H1 (cell line): ENCODE data around the gene HTR3E. TPM values are rescaled to one million over a fixed set of nuclear protein-coding genes. Genes with fewer than 3 reads are reported as not detected.

Experiments used
- CTCF ChIA-PET: fragments of 300-600 bp; sonication (Branson Sonifier 250); formaldehyde crosslinking; loops from one replicate; lab custom pipeline; 2021; ENCODE audit not compliant: partially characterized antibody; lab: Charles Lee
- POLR2A ChIA-PET: fragments of 300-600 bp; sonication (Branson Sonifier 250); formaldehyde crosslinking; loops from one replicate; lab custom pipeline; 2021; ENCODE audit warnings: inconsistent platforms; ENCODE audit not compliant: partially characterized antibody; lab: Charles Lee
- DNase-seq, 2 experiments: peaks; one replicate each; pipeline versions ENCODE4 v3.0.0 to v3.0.0-alpha.2; 2010 to 2022; ENCODE audit warnings: low spot score in 2 of 2, low read depth in 1 of 2, mixed read lengths in 1 of 2
- FAIRE-seq: peaks from 2 replicates; lab custom pipeline; 2011; peaks lifted over from hg19 to GRCh38; lab: Jason Lieb, UNC
- H2AFZ ChIP-seq: 2 replicates; pipeline ENCODE4 v1.8.1; 2012; ENCODE audit warnings: low read length, inconsistent platforms
- H2AK5ac ChIP-seq: 2 replicates; pipeline ENCODE4 v1.6.1; 2013; ENCODE audit warnings: low read depth, low read length
- H2BK120ac ChIP-seq: replicated peaks from 2 replicates; pipeline ENCODE3; 2013; ENCODE audit warnings: low read depth, low read length, inconsistent platforms
- H2BK12ac ChIP-seq: 2 replicates; pipeline ENCODE4 v1.6.1; 2013; ENCODE audit warnings: low read depth, low read length
- H2BK15ac ChIP-seq: 2 replicates; pipeline ENCODE4 v1.6.1; 2013; ENCODE audit warnings: low read length
- H2BK20ac ChIP-seq: 2 replicates; pipeline ENCODE4 v1.6.1; 2013; ENCODE audit warnings: low read length
- H2BK5ac ChIP-seq: 2 replicates; pipeline ENCODE4 v1.6.1; 2013; ENCODE audit warnings: low read depth, low read length
- H3K14ac ChIP-seq: 2 replicates; pipeline ENCODE4 v1.6.1; 2013; ENCODE audit warnings: inconsistent platforms; ENCODE audit not compliant: insufficient read length
- H3K18ac ChIP-seq: 2 replicates; pipeline ENCODE4 v1.6.1; 2013; ENCODE audit warnings: low read length; ENCODE audit errors: extremely low read depth
- H3K23ac ChIP-seq: 2 replicates; pipeline ENCODE4 v1.6.1; 2013; ENCODE audit warnings: inconsistent platforms; ENCODE audit not compliant: insufficient read length
- H3K23me2 ChIP-seq: 2 replicates; pipeline ENCODE4 v1.6.1; 2013; ENCODE audit warnings: low read depth, low read length
- H3K27ac ChIP-seq: 2 replicates; pipeline ENCODE4 v1.6.1; 2011; ENCODE audit warnings: low read depth, low read length, inconsistent platforms
- H3K27me3 ChIP-seq, 4 experiments: replicated peaks in 1 of 4; 1 replicate in 1 of 4; 2 replicates in 3 of 4; pipeline versions ENCODE4 v1.6.1 to v1.8.1; 2011 to 2013; ENCODE audit warnings: low read length in 3 of 4, mild to moderate bottlenecking in 3 of 4, inconsistent platforms in 2 of 4, mixed read lengths in 2 of 4, moderate library complexity in 1 of 4; ENCODE audit not compliant: control insufficient read depth in 3 of 4, insufficient read depth in 3 of 4; ENCODE audit errors: extremely low read depth in 1 of 4
- H3K36me3 ChIP-seq, 4 experiments: 2 replicates each; pipeline versions ENCODE4 v1.6.1 to v1.8.1; 2011 to 2013; ENCODE audit warnings: mild to moderate bottlenecking in 4 of 4, low read length in 3 of 4, moderate library complexity in 2 of 4, control low read depth in 1 of 4, inconsistent platforms in 1 of 4; ENCODE audit not compliant: insufficient read depth in 4 of 4, control insufficient read depth in 2 of 4
- H3K4ac ChIP-seq: replicated peaks from 2 replicates; pipeline ENCODE3; 2013; ENCODE audit warnings: low read length, low read depth, mixed read lengths, inconsistent platforms; ENCODE audit not compliant: insufficient read length
- H3K4me1 ChIP-seq, 4 experiments: replicated peaks in 1 of 4; 1 replicate in 1 of 4; 2 replicates in 3 of 4; pipeline versions ENCODE4 v1.6.1 to v1.8.1; 2011 to 2013; ENCODE audit warnings: low read length in 3 of 4, inconsistent platforms in 2 of 4, mixed read lengths in 1 of 4; ENCODE audit not compliant: insufficient read depth in 4 of 4, control insufficient read depth in 3 of 4
- H3K4me2 ChIP-seq, 2 experiments: 2 replicates each; pipeline versions ENCODE4 v1.6.1 to v1.8.1; 2011 to 2013; ENCODE audit warnings: low read depth in 2 of 2, low read length in 2 of 2, control low read depth in 1 of 2, inconsistent platforms in 1 of 2, mild to moderate bottlenecking in 1 of 2; ENCODE audit not compliant: insufficient read depth in 1 of 2
- H3K4me3 ChIP-seq, 4 experiments: fragments of 200-600, 300-600 bp in 1 of 4; sonication (generic), shearing (Covaris generic), sonication (Bioruptor Twin) in 1 of 4; 2 replicates each; pipeline versions ENCODE4 v1.5.1 to v1.8.1; 2011 to 2016; ENCODE audit warnings: low read length in 4 of 4, low read depth in 3 of 4, control low read depth in 2 of 4, inconsistent platforms in 2 of 4, mild to moderate bottlenecking in 2 of 4, mixed read lengths in 1 of 4, moderate library complexity in 1 of 4; ENCODE audit not compliant: insufficient read depth in 2 of 4; ENCODE audit errors: extremely low read depth in 1 of 4
- H3K56ac ChIP-seq: replicated peaks from 2 replicates; pipeline ENCODE3; 2013; ENCODE audit warnings: low read depth, mild to moderate bottlenecking, mixed read lengths, low read length, inconsistent platforms; ENCODE audit not compliant: insufficient read length
- H3K79me1 ChIP-seq: 2 replicates; pipeline ENCODE4 v1.6.1; 2013; ENCODE audit warnings: low read depth, low read length, control low read depth
- H3K79me2 ChIP-seq, 2 experiments: 2 replicates each; pipeline versions ENCODE4 v1.6.1 to v1.8.1; 2012 to 2013; ENCODE audit warnings: low read length in 2 of 2, mild to moderate bottlenecking in 2 of 2, inconsistent platforms in 1 of 2; ENCODE audit not compliant: insufficient read depth in 2 of 2, control insufficient read depth in 1 of 2
- H3K9ac ChIP-seq, 4 experiments: replicated peaks in 1 of 4; 1 replicate in 1 of 4; 2 replicates in 3 of 4; pipeline versions ENCODE4 v1.6.1 to v1.8.1; 2011 to 2013; ENCODE audit warnings: low read depth in 3 of 4, low read length in 3 of 4, control low read depth in 2 of 4, mild to moderate bottlenecking in 2 of 4, moderate library complexity in 2 of 4, inconsistent platforms in 1 of 4; ENCODE audit errors: extremely low read depth in 1 of 4
- H3K9me3 ChIP-seq, 2 experiments: 2 replicates each; pipeline versions ENCODE4 v1.6.1 to v1.8.1; 2012 to 2013; ENCODE audit warnings: mild to moderate bottlenecking in 2 of 2, moderate library complexity in 2 of 2, control low read depth in 1 of 2, inconsistent platforms in 1 of 2, low read depth in 1 of 2, low read length in 1 of 2, mixed read lengths in 1 of 2; ENCODE audit not compliant: insufficient read depth in 2 of 2
- H4K20me1 ChIP-seq, 2 experiments: replicated peaks in 1 of 2; 2 replicates each; pipeline versions ENCODE3 to v1.8.1; 2011 to 2013; ENCODE audit warnings: inconsistent platforms in 2 of 2, low read length in 2 of 2, mild to moderate bottlenecking in 1 of 2; ENCODE audit not compliant: insufficient read depth in 2 of 2, control insufficient read depth in 1 of 2
- H4K5ac ChIP-seq: 2 replicates; pipeline ENCODE4 v1.6.1; 2013; ENCODE audit warnings: low read length, low read depth, mixed read lengths, inconsistent platforms; ENCODE audit not compliant: insufficient read length
- H4K8ac ChIP-seq: 2 replicates; pipeline ENCODE4 v1.8.0; 2013; ENCODE audit warnings: mild to moderate bottlenecking, moderate library complexity, low read length, inconsistent platforms; ENCODE audit not compliant: insufficient read depth; ENCODE audit errors: extremely low read depth
- H4K91ac ChIP-seq: replicated peaks from 2 replicates; pipeline ENCODE3; 2013; ENCODE audit warnings: low read length, mixed read lengths, inconsistent platforms; ENCODE audit not compliant: insufficient read length
- BACH1 ChIP-seq: IDR thresholded peaks from 2 replicates; pipeline ENCODE4 v1.6.1; 2012; ENCODE audit warnings: low read length, improper control_type of control experiment
- CEBPB ChIP-seq: IDR thresholded peaks from 2 replicates; pipeline ENCODE4 v1.6.1; 2012; ENCODE audit warnings: low read depth, low read length
- CHD1 ChIP-seq: IDR thresholded peaks from 2 replicates; pipeline ENCODE4 v1.6.1; 2012; ENCODE audit warnings: low read depth, low read length, improper control_type of control experiment
- E2F6 ChIP-seq: IDR thresholded peaks from 2 replicates; pipeline ENCODE4 v1.6.1; 2012; ENCODE audit warnings: inconsistent platforms
- EP300 ChIP-seq, 2 experiments: IDR thresholded peaks; 1 replicate in 1 of 2; 2 replicates in 1 of 2; pipeline ENCODE4 v1.6.1; 2011 to 2012; ENCODE audit warnings: low read depth in 2 of 2, low read length in 2 of 2, mild to moderate bottlenecking in 2 of 2, borderline replicate concordance in 1 of 2, inconsistent platforms in 1 of 2, moderate library complexity in 1 of 2
- GTF2F1 ChIP-seq: IDR thresholded peaks from 2 replicates; pipeline ENCODE4 v1.6.1; 2012; ENCODE audit warnings: low read depth, low read length, improper control_type of control experiment, borderline replicate concordance
- JUN ChIP-seq: IDR thresholded peaks from 2 replicates; pipeline ENCODE4 v1.6.1; 2011; ENCODE audit warnings: low read depth, mild to moderate bottlenecking, improper control_type of control experiment, low read length
- JUND ChIP-seq: IDR thresholded peaks from 2 replicates; pipeline ENCODE4 v1.6.1; 2011; ENCODE audit warnings: mild to moderate bottlenecking, improper control_type of control experiment, low read length
- KDM5A ChIP-seq: fragments of 200-600 bp; IDR thresholded peaks from 2 replicates; pipeline ENCODE4 v1.7.1; 2012; ENCODE audit warnings: mild to moderate bottlenecking, low read length, inconsistent platforms, mixed read lengths
- NANOG ChIP-seq: IDR thresholded peaks from 2 replicates; pipeline ENCODE4 v1.6.1; 2011; ENCODE audit warnings: low read length, low read depth, mild to moderate bottlenecking, inconsistent platforms; ENCODE audit not compliant: insufficient read depth, poor library complexity, severe bottlenecking
- POLR2A ChIP-seq, 2 experiments: IDR thresholded peaks; 1 replicate in 1 of 2; 2 replicates in 1 of 2; pipeline ENCODE4 v1.6.1; 2011; ENCODE audit warnings: low read depth in 2 of 2, low read length in 2 of 2, mild to moderate bottlenecking in 2 of 2; ENCODE audit errors: control extremely low read depth in 1 of 2
- SIN3A ChIP-seq, 2 experiments: IDR thresholded peaks in 1 of 2; conservative IDR thresholded peaks in 1 of 2; 2 replicates each; pipeline ENCODE4 v1.6.1; 2011 to 2012; ENCODE audit warnings: low read length in 2 of 2, improper control_type of control experiment in 1 of 2, low read depth in 1 of 2, mild to moderate bottlenecking in 1 of 2
- TAF7 ChIP-seq: optimal IDR thresholded peaks from 2 replicates; pipeline ENCODE3; 2011; ENCODE audit warnings: low read depth, mild to moderate bottlenecking, inconsistent platforms, low read length, moderate library complexity, borderline replicate concordance
- YY1 ChIP-seq: IDR thresholded peaks from 2 replicates; pipeline ENCODE4 v1.6.1; 2011; ENCODE audit warnings: low read depth, mild to moderate bottlenecking, low read length
- WGBS, 2 experiments: shearing (Covaris generic) in 1 of 2; methylation state at CpG; one replicate each; pipeline versions ENCODE4 v1.1.6 to v1.1.7; 2013 to 2015; ENCODE audit warnings: low lambda C conversion rate in 2 of 2, mixed read lengths in 2 of 2, inconsistent platforms in 1 of 2, low coverage in 1 of 2, missing lambda C conversion rate in 1 of 2; ENCODE audit not compliant: insufficient replicate concordance in 2 of 2, insufficient coverage in 1 of 2, insufficient read length in 1 of 2; ENCODE audit errors: extremely low coverage in 1 of 2, missing lambda C conversion rate in 1 of 2; 5-methylcytosine and 5-hydroxymethylcytosine counted together
- polyA plus RNA-seq, 7 experiments: library from polyadenylated mRNA; depleted of rRNA in 3 of 7; stranded (reverse) in 5 of 7; unstranded in 2 of 7; fragments of >200 nt in 5 of 7; fragments of 200-250 nt in 2 of 7; gene quantifications; 1 replicate in 5 of 7; 2 replicates in 1 of 7; 4 replicates in 1 of 7; pipeline versions ENCODE4 v1.2.1 to v1.2.3, GENCODE V29; 2011 to 2013; ENCODE audit warnings: missing spikeins in 2 of 7, mixed read lengths in 2 of 7
- total RNA-seq: library from RNA; stranded (reverse); fragmentation: NEBNext Ultra II Directional; extraction: Animal tissue kit (Norgen Biotek cat#: 25700); gene quantifications from 2 replicates; pipeline ENCODE4 v1.2.1, GENCODE V29; 2021

Gene HTR3E
- total and polyA plus RNA-seq, 2 of the 8 experiments (the other 6 are each of a cell fraction or from before 2014, with no cell fraction given) = not detected

DNA sequence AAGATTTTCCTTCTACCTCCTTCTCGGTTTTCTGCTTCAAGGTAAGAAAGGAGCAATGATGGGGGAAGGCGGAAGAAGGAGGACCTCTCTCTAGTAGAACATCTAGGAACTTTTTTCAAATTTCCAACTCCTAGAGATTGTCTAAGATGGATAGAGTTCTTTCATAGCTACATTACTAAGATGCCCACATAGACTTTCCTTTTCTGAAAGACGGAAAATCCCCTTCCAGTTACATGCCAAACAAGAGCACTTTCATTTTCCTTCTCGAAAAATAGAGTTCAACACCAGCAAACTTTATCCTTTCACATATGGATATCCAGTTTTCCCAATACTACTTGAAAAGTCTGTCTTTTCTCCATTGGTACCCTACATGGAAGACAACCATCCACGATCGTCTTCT, 692 bp downstream of the HTR3E start:
- no peak overlapping the region for H4K8ac ChIP-seq
- no peak overlapping the region for H3K4me2 ChIP-seq
- no peak overlapping the region for H3K23ac ChIP-seq
- no peak overlapping the region for H2AK5ac ChIP-seq
- no peaks in the 10 kb centered on the region for H3K4me1 ChIP-seq
- no peak overlapping the region for H2BK5ac ChIP-seq
- H3K4me3 ChIP-seq = no peak overlapping the region
- no peaks in the 10 kb centered on the region for H4K20me1 ChIP-seq
- no peak overlapping the region for H2BK120ac ChIP-seq
- H4K5ac ChIP-seq = no peak overlapping the region
- no peak overlapping the region for H2AFZ ChIP-seq
- H3K9me3 ChIP-seq = no peaks in the 10 kb centered on the region
- POLR2A ChIA-PET = no interaction called here
- H2BK12ac ChIP-seq = no peak overlapping the region
- no peak overlapping the region for H2BK20ac ChIP-seq
- no peak overlapping the region for H3K4ac ChIP-seq
- H3K18ac ChIP-seq = no peak overlapping the region
- CTCF ChIA-PET = interaction anchor here (0.5 kb wide), 1 partner anchor 1770 kb away, joined by 4 read pairs; no protein-coding TSS in a partner anchor
- H4K91ac ChIP-seq = no peak overlapping the region
- H3K27ac ChIP-seq = no peak overlapping the region
- 91% methylated on average over 6 of the region's 6 CpGs; no CpG with 5 or more reads in 1 of the 2 experiments for WGBS, 2 experiments
- no peak overlapping the region for H3K56ac ChIP-seq
- no peaks in the 10 kb centered on the region for H3K23me2 ChIP-seq
- FAIRE-seq (no peak), DNase-seq (no peak)
- no peak overlapping the region for H3K14ac ChIP-seq
- H3K79me2 ChIP-seq = no peaks in the 10 kb centered on the region
- H2BK15ac ChIP-seq = no peak overlapping the region
- no peaks in the 10 kb centered on the region for H3K79me1 ChIP-seq
- no peak overlapping the region for H3K9ac ChIP-seq
- H3K27me3 ChIP-seq = no peaks in the 10 kb centered on the region
- no peaks in the 10 kb centered on the region for H3K36me3 ChIP-seq
- TF ChIP-seq KDM5A (no peak), YY1 (no peak), BACH1 (no peak), EP300 (IDR thresholded peaks at IDR 0.05; ENCODE audit: borderline replicate concordance in 1 of 2, low read depth in 2 of 2, low read length in 2 of 2) (no peak), JUND (no peak), CHD1 (no peak), CEBPB (no peak), NANOG (no peak), JUN (no peak), GTF2F1 (no peak), POLR2A (IDR thresholded peaks at IDR 0.05; ENCODE audit: control extremely low read depth in 1 of 2, low read depth in 2 of 2, low read length in 2 of 2) (no peak), SIN3A (conservative IDR thresholded peaks at IDR 0.05 in 1 of 2, IDR thresholded peaks at IDR 0.05 in 1 of 2; ENCODE audit: low read depth in 1 of 2, low read length in 2 of 2) (no peak), E2F6 (no peak), TAF7 (no peak)
